Stimulated activated CD4-positive, alpha-beta T cell treated with anti-CD3 and anti-CD28 coated beads, Interleukin-15, amount 100 ng/mL, for 1 hour (primary cell): ENCODE results near the gene SOAT1.
"Not testable (repeated sequence)": the region's sequence is repeated elsewhere in the genome, so short reads cannot be mapped to it uniquely, and the experiment has no call there.

Experiments used
- DNase-seq, 2 donors: peaks; one replicate each; pipeline ENCODE4 v3.0.0-alpha.2; 2020; ENCODE audit warnings: low read depth in 1 of 2, low spot score in 1 of 2

Gene SOAT1

DNA sequence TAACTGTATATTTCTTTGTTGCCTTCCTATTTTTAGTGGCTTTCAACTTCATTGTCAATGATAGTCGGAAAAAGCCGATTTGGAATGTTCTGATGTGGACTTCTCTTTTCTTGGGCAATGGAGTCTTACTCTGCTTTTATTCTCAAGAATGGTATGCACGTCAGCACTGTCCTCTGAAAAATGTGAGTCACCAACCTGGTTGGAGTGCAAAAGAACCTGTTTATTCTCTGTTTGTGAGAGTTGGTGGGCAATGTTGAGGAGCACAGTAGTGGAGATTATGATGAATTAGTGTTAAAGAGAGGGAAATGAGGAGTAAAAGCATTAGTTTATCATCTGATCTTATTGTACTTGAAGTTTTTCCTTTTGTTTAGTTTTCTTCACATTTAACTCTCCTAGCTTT lies 57.7 kb downstream of the SOAT1 start:
- DNase-seq, result no peak

DNA sequence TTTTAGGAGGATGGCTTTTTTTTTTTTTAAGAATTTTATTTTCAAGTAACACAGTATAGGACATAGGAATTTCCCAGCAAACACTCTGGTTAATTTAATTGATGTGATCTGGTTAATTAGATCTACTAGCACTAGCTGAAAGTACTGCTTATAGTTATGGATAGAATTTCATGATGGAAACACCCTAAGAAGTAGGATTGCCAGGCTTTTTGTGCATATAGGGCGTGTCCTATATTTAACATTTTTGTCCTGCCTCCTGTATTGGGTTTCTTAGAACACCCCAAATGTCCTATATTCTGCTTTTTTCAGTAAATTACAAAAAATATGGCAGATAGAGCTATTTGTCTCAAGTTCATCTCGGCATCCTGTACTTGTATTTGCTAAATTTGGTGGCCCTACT lies 58.6 kb downstream of the SOAT1 start:
- no peak for DNase-seq

DNA sequence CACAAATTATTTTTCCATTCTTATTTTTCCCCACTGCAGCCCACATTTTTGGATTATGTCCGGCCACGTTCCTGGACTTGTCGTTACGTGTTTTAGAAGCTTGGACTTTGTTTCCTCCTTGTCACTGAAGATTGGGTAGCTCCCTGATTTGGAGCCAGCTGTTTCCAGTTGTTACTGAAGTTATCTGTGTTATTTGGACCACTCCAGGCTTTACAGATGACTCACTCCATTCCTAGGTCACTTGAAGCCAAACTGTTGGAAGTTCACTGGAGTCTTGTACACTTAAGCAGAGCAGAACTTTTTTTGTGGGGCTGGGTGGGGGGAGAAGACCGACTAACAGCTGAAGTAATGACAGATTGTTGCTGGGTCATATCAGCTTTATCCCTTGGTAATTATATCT lies 59.9 kb downstream of the SOAT1 start:
- DNase-seq, result no peak

DNA sequence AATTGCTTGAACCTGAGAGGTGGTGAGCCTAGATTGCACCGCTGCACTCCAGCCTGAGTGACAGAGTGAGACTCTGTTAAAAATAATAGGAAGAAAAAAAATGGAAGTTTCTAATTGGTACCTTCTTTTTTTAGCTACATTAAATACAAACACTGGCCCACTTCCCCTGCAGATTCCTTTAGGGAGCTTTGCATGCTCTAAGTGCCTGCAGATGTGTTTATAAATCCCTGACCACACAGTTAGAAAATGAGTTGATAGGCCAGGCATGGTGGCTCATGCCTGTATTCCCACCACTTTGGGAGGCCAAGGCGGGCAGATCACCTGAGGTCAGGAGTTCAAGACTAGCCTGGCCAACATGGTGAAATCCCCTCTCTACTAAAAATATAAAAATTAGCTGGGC lies 68.0 kb downstream of the SOAT1 start:
- DNase-seq, result not testable (repeated sequence)

DNA sequence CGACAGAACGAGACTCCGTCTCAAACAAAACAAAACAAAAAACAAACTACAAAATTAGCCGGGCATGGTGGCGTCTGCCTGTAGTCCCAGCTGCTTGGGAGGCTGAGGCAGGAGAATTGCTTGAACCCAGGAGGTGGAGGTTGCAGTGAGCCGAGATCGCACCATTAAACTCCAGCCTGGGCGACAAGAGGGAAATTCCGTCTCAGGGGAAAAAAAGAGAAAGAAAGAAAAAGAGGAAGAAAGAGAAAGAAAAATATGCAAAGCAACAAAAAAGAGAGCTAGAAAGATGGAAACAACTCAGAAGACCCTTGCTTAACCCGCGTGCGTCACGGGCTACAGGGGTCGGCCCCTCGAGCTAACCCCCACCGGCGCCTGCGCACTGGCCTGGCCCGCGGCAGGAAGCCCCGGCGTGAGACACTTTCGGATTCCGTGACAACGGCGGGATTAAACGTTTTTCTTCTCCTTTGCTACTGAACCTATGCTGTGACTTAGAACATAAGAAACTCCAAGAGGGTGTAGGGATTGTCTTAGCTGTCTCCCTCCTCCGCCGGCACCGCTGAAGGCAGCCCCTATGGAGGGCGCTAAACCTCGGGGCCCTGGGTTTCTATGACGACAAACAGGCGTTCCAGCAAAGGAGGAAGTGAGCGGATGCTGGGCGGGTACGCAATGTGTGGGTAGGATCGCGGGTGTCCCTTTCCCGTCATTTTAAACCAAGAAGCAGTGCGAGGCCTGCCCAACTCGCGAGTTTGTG lies 71.9 kb downstream of the SOAT1 start, which contains the start of gene AXDND1:
AXDND1 (plus strand) TSS at position 630 of the 751 bp plus-strand sequence. CDS start 539 bp downstream, outside the sequence.
- peak; percentile 74 to 75 for DNase-seq

DNA sequence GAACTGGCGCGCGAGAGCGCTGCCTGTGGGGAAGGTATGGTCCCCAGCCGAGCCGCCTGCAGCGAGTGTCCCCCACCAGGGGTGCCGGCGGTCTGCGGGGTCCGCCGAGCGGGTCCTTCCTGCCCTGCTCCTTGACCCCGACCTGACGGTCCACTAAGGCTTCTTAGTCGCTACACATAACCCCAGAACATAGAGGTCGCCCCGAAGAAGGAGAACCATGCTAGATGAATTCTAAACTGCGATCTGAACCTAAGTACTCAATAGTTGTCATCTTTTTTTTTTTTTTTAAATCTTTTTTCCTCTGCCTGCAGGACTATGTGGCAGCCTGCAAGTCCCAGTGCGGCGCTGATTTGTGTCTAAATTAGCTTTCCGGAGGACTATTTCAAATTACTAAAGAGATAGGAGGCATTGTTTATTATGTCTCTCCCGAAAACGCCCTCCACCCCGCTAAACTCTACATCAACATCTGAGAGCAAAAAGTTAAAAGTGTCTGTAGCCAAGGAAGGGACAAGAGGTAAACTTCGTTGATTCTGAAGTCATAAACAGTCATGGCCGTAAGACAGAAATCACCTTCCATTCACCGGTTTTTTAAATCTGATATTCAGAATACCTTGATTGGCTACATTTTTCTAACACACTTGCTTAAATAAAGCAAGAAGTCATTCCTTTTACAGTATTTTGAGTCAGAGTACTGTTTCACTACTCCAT lies 72.7 kb downstream of the SOAT1 start:
- no peak for DNase-seq

DNA sequence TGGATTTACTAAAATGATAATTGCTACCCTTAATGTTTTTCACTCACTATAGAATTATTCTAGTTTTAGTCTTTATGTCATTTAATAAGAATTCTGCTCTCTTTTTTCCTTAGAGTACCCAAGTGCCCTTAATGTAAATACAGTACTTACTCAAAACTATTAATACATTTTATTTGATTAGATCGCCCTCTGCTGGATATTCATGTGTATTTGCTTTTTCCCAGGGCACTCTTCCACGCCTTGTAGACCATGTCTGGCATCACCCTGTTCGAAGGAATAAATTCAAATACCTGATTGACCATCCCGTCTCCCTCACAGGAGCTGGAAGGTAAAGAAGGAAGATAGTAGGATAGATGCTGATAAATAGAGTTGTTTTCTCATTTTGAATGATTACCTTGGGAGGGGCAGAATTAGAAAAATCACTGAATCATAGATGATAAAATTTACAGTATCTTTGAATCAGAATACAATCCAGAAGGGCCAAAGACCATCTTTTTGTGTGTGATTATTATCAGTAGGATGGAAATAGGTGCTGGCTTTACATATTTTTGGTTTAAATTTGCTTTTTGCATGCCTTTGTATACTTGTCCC lies 76.2 kb downstream of the SOAT1 start:
- DNase-seq, result no peak

DNA sequence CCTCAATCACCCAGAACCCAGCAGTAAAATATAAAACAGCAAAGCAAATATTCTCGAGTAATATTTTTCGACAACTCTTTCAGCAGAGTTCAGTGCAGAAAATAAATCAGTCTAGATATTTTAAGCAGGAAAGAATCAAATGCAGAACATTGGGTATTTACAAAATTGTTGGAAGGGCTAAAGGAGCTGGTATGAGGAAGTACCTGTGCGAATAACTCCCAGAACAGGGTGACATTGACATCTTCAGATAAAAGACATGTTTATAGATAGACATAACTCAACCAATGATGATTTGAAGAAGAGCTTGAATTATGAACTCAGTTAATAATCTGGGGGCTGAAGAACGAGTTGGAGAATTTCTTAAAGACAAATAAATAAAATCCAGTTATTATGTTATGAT lies 78.6 kb downstream of the SOAT1 start:
- DNase-seq, result no peak

DNA sequence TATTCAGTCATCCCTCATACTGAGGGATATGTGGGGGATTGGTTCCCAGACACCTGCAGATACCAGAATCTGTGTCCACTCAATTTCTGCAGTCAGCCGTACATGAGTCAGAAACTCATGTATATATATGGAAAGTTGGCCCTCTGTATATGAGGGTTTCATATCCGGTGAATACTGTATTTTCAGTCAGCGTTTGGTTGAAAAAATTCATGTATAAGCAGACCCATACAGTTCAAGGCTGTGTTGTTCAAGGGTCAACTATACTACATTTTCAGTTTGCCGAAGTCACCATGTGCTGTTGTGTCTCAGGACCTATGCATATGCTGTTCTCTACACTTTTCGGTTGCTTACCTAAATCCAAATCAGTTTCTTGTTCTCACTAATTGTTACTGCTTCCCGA lies 82.6 kb downstream of the SOAT1 start:
- no peak for DNase-seq

DNA sequence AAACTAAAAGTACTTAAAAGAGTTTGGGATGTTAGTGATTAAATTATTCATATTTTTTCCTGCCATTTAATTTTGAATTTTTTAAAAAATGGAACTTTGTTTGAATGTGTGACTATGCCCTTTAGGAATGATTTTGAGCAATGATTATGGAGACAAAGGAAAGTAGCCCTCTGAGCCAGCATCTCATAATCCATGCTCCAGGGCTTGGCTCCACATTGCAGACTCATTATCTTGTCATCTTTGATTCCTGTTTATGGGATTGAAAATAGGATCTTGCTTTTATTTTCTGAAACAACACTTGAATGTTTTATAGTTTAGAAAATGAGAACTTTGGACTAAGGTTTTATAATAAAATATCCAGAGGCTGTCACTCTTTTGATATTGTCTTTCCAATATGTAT lies 86.7 kb downstream of the SOAT1 start:
- DNase-seq, result no peak

DNA sequence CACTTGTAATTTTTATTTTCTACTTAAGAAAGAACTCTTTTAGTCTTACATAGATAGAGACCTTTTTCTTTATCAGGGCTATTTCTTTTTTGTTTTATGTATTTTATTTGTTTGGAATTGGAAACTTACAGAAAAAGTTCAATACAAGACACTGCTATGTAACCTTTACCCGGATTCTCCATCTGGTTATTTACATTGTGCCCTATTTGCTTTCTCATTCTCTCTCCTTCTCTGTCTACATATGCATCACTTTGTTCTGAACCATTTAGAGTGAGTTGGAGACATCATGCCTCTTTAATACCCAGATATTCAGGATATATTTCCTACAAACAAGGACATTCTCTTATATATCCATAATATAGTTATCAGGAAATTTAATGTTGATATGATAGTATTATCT lies 90.4 kb downstream of the SOAT1 start:
- no peak for DNase-seq

DNA sequence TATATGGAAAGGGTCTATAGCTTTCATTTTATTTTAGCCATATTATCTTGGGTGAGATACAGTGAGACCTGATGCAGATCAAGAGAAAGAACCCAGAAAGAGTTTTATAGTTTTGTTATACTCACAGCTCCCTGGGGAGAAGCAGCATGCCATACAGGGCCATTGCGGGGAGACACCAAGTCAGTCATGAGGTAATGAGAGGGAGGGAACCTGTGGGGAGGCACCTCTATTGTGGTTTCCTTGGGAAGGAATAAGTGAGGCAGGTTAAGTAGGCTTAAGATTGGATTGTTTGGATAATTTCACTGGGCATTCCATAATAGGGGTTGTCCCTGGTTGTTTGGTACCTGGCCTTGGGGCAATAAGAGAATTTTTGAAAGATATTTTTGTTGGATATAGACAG lies 91.9 kb downstream of the SOAT1 start:
- no peak for DNase-seq

DNA sequence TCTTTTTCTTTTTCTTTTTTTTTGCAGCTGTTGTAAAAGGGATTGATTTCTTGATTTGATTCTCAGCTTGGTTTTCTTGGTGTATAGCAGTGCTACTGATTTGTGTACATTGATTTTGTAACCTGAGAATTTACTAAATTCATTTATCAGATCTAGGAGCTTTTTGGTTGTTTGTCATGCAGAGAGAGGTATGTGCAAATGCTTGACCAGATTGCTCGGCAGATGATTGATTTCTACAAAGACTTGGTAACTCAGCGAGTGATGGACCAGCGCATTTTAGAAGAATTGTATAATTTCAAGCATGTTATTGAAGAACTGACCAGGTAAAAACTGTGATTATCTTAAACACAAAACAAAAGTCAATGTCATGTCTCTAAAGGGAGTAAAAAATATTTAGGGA lies 100.1 kb downstream of the SOAT1 start:
- no peak for DNase-seq

DNA sequence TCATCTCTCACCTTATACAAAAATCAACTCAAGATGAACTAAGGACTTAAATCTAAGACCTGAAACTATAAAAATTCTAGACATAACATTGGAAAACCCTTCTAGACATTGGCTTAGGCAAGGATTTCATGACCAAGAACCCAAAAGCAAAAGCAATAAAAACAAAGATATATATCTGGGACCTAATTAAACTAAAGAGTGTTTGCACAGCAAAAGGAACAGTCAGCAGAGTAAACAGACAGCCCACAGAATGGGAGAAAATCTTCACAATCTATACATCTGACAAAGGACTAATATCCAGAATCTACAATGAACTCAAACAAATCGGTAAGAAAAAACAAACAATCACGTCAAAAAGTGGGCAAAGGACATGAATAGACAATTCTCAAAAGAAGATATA lies 105.8 kb downstream of the SOAT1 start:
- not testable (repeated sequence) for DNase-seq
